ENCODE data around the gene FBXL16.
A peak's percentile ranks its signal among the peaks of the same experiment; 100 is the strongest.

The FBXL16 gene

DNA sequence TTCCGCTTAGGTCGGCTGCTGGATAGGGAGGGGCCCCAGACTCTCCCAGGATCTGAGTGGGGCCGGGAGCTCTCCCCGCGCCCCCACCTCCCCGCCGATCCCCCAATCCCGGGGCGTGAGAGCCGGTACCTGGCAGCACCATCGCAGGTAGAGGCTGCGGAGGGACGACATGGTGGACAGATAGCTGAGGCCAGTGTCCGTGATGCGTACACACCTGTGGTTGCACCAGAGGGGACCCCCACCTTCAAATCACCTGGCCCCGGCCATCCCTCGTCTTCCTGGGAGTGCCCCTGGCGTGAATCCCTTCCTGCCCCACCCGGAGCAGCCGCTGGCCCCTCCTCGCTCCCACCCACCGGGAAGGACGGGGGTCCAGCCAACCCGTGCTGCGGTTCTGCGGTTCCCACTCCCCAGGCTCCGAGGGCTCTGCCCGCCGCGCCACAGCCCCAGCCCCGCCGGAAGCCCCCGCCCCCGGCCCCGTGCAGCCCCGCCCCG is 10.7 kb downstream of the FBXL16 start:
- TF ChIP-seq, protein P1, sequence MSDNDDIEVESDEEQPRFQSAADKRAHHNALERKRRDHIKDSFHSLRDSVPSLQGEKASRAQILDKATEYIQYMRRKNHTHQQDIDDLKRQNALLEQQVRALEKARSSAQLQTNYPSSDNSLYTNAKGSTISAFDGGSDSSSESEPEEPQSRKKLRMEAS (IDR thresholded peaks at IDR 0.05), result no peak
- no peak for TF ChIP-seq TCF12 (IDR thresholded peaks at IDR 0.05; ENCODE audit: low read depth)
- no peak for TF ChIP-seq CREB1 (IDR thresholded peaks at IDR 0.05; ENCODE audit: low read depth)
- no peak for TF ChIP-seq EP300 (IDR thresholded peaks at IDR 0.05; ENCODE audit: borderline replicate concordance)
- TF ChIP-seq ZBTB7A (IDR thresholded peaks at IDR 0.05; ENCODE audit: low read depth), result no peak
- no peak for TF ChIP-seq CEBPB (IDR thresholded peaks at IDR 0.05)

DNA sequence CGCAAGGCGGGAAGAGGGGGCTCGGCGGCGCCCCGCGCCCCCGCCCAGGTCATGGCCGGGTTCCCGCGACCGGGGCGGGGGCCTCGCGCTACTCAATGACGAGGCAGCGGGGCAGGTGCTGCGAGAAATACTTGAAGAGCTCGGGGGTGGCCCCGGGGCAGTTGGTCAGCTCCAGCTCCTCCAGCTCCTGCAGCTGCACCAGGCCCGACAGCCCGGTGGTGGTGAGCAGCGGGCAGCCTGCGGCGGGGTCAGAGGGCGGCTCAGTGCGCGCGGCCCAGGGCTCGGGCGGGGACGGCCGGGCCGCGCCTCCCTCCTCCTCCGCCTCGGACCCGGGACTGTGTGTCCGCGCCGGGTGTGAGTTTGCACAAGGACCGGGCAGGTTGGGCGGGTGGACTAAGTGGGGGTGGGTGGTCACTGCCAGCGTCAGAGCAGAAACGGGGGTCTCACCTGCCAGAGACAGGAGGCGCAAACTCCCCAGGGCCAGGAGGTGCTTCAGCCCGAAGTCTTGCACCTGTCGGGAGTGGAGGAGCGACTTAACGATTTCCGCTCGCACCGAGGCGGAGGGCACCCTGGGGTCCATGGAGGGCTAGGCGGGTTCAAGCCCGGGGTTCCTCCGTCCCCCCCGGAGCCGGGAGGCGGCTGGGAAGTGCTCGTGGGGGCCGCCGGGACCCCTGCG is 11.3 kb downstream of the FBXL16 start:
- TF ChIP-seq, protein P2, sequence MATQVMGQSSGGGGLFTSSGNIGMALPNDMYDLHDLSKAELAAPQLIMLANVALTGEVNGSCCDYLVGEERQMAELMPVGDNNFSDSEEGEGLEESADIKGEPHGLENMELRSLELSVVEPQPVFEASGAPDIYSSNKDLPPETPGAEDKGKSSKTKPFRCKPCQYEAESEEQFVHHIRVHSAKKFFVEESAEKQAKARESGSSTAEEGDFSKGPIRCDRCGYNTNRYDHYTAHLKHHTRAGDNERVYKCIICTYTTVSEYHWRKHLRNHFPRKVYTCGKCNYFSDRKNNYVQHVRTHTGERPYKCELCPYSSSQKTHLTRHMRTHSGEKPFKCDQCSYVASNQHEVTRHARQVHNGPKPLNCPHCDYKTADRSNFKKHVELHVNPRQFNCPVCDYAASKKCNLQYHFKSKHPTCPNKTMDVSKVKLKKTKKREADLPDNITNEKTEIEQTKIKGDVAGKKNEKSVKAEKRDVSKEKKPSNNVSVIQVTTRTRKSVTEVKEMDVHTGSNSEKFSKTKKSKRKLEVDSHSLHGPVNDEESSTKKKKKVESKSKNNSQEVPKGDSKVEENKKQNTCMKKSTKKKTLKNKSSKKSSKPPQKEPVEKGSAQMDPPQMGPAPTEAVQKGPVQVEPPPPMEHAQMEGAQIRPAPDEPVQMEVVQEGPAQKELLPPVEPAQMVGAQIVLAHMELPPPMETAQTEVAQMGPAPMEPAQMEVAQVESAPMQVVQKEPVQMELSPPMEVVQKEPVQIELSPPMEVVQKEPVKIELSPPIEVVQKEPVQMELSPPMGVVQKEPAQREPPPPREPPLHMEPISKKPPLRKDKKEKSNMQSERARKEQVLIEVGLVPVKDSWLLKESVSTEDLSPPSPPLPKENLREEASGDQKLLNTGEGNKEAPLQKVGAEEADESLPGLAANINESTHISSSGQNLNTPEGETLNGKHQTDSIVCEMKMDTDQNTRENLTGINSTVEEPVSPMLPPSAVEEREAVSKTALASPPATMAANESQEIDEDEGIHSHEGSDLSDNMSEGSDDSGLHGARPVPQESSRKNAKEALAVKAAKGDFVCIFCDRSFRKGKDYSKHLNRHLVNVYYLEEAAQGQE (IDR thresholded peaks at IDR 0.05; ENCODE audit: low read depth), result 0 out of 2 replicates have a peak, but pooled peaks have one; percentile 19
- TF ChIP-seq TCF12 (IDR thresholded peaks at IDR 0.05; ENCODE audit: low read depth) (no peak), ZBTB7A (IDR thresholded peaks at IDR 0.05; ENCODE audit: low read depth) (peak; percentile 36; the same call in 1 of the 2 replicates)

DNA sequence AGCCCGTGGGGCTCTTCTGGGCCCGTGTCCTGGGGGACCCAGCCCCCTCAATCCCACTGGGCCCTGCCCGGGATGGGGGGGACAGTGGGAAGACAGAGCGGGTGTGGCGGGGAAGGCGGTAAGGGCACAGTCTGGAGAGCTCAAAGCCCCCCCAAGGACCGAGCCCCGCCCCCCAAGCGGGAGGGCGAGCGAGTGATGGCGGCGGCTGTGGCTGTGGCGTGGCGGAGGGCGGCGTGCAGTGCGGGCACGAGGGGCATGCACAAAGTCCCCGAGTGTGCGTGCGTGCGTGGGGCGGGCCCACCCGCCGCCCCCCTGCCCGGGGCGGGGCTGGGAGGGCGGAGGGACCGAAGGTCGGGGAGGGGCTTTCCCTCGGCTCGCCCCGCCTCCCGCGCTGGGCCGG is 11.8 kb downstream of the FBXL16 start:
- TF ChIP-seq TAF1 (IDR thresholded peaks at IDR 0.05; ENCODE audit: low read depth), result no peak
- no peak for TF ChIP-seq RAD21 (IDR thresholded peaks at IDR 0.05; ENCODE audit: low read depth)
- no peak for TF ChIP-seq EP300 (IDR thresholded peaks at IDR 0.05; ENCODE audit: borderline replicate concordance)
- 0 out of 2 replicates have a peak, but pooled peaks have one; percentile 17 for TF ChIP-seq YY1 (IDR thresholded peaks at IDR 0.05; ENCODE audit: low read depth)
- TF ChIP-seq FOXM1 (IDR thresholded peaks at IDR 0.05; ENCODE audit: borderline replicate concordance, low read depth), result no peak
- no peak for TF ChIP-seq NFIC (IDR thresholded peaks at IDR 0.05)

DNA sequence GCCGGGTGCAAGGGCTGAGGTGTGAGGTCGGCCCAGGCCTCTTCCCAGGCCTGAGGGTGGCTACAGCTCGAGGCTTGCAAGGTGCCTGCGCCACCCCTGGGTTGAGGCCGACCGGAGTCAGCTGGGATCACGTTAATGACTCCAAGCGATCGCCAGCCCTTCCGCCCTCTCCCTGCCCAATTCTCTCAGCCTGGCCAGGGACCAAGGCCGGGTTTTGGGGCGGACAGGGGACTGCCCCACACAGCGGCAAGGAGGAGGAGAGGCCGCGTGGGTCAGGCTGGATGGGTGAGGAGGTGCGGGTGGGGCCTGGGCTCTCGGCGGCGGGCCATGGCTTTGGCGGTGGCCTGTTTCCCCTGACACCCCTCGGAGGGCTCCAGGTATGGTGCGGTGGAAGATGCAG is 12.2 kb downstream of the FBXL16 start:
- no peak for TF ChIP-seq TAF1 (IDR thresholded peaks at IDR 0.05; ENCODE audit: low read depth)
- no peak for TF ChIP-seq NFIC (IDR thresholded peaks at IDR 0.05)
- no peak for TF ChIP-seq ZBTB7A (IDR thresholded peaks at IDR 0.05; ENCODE audit: low read depth)
- no peak for TF ChIP-seq RAD21 (IDR thresholded peaks at IDR 0.05; ENCODE audit: low read depth)
- TF ChIP-seq TEAD4 (IDR thresholded peaks at IDR 0.05), result no peak
- no peak for TF ChIP-seq EP300 (IDR thresholded peaks at IDR 0.05; ENCODE audit: borderline replicate concordance)
- TF ChIP-seq FOXM1 (IDR thresholded peaks at IDR 0.05; ENCODE audit: borderline replicate concordance, low read depth), result no peak
- no peak for TF ChIP-seq YY1 (IDR thresholded peaks at IDR 0.05; ENCODE audit: low read depth)
- no peak for TF ChIP-seq CEBPB (IDR thresholded peaks at IDR 0.05)
- TF ChIP-seq, protein P3, sequence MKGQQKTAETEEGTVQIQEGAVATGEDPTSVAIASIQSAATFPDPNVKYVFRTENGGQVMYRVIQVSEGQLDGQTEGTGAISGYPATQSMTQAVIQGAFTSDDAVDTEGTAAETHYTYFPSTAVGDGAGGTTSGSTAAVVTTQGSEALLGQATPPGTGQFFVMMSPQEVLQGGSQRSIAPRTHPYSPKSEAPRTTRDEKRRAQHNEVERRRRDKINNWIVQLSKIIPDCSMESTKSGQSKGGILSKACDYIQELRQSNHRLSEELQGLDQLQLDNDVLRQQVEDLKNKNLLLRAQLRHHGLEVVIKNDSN (IDR thresholded peaks at IDR 0.05), result no peak
- no peak for TF ChIP-seq TCF12 (IDR thresholded peaks at IDR 0.05; ENCODE audit: low read depth)
- TF ChIP-seq, protein P1 (IDR thresholded peaks at IDR 0.05), result no peak
- TF ChIP-seq EGR1 (IDR thresholded peaks at IDR 0.05), result no peak
- TF ChIP-seq CREB1 (IDR thresholded peaks at IDR 0.05; ENCODE audit: low read depth), result no peak
- TF ChIP-seq, protein P2 (IDR thresholded peaks at IDR 0.05; ENCODE audit: low read depth), result no peak

DNA sequence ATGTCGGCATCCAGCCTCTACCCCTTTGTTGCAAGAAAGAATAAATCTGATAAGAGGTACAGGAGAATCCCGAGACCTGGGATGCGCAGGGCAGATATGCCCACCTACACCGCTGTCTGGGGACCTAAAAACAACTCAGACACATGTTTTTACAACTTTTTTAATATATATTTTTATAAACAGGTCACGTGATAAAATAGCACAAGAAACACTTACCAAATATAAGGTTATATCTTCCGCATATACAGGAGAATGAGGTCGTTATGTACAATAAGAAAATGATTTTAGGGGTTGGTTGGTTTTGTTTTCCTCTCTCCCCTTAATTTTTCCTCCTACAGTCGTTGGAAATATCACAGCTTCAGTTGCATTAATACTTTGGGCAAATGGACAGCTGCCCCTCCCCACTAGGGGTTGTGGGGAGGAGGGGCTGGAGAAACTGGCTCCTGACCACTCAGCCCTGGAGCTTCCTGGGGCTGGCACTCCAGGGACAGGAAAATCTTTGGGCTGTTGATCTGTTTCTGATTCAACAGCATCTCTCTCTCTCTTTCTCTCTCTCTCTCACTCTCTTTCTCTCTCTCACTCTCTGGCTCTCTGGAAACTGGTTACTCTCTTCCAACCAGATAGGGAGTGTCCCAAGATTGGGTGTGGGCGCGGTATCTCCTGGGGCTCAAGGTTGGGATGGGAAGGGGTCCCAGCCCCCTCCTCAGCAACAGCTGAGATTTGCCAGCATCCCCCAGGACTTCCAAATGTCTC is 13.1 kb downstream of the FBXL16 start:
- TF ChIP-seq CREB1 (IDR thresholded peaks at IDR 0.05; ENCODE audit: low read depth) (no peak), ZBTB7A (IDR thresholded peaks at IDR 0.05; ENCODE audit: low read depth) (no peak), EGR1 (IDR thresholded peaks at IDR 0.05) (no peak), TCF12 (IDR thresholded peaks at IDR 0.05; ENCODE audit: low read depth) (no peak)

DNA sequence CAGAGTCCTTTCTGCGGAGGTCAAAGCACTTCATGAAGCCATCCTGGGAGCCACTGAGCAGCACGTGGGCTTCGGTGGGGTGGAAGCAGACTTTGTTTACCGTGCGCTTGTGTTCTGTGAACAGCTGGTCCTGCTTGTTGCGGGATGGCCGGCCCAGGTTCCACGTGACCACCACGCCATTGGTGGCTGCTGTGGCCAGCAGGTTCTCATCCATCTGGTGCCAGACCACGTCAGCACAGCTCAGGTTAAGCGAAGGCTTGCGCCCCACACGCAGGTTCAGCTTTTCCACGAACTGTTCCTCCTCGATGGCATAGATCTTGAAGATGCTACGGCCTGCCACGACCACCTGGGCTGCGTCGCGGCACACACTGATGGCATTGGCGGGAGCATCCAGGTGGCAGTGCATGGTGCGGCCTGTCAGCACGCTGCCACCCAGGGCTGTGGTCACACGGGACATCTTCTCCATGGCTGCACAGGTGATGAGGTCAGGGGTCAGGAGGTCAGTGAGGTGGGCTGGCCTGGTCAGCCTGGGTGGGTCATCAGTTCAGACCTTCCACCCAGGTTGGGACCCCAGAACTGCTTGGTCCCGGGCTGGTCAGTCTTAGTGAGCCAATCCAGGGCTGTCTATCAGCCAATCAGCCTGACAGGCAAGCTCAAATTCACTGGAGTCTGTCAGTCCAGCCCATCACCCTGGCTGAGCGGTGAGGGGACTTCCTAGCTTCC is 16.3 kb downstream of the FBXL16 start:
- TF ChIP-seq ZBTB7A (IDR thresholded peaks at IDR 0.05; ENCODE audit: low read depth), result no peak
- TF ChIP-seq EGR1 (IDR thresholded peaks at IDR 0.05), result no peak
- TF ChIP-seq TAF1 (IDR thresholded peaks at IDR 0.05; ENCODE audit: low read depth), result no peak
- no peak for TF ChIP-seq CREB1 (IDR thresholded peaks at IDR 0.05; ENCODE audit: low read depth)
- TF ChIP-seq YY1 (IDR thresholded peaks at IDR 0.05; ENCODE audit: low read depth), result no peak
- TF ChIP-seq, protein P2 (IDR thresholded peaks at IDR 0.05; ENCODE audit: low read depth), result no peak
- no peak for TF ChIP-seq CEBPB (IDR thresholded peaks at IDR 0.05)

All from Ishikawa (cell line).